Astrocyte of the spinal cord (primary cell): ENCODE results near the gene ICOSLG.
"Not testable (repeated sequence)": the region's sequence is repeated elsewhere in the genome, so short reads cannot be mapped to it uniquely, and the experiment has no call there.

Experiments
- DNase-seq: peaks from one replicate; pipeline ENCODE4 v3.0.0; 2011; ENCODE audit warnings: low read depth, low spot score
- H3K4me3 ChIP-seq: 2 replicates; pipeline ENCODE4 v1.5.1; 2011; ENCODE audit warnings: low read depth, mild to moderate bottlenecking, low read length, moderate library complexity
- CTCF ChIP-seq: IDR thresholded peaks from 2 replicates; pipeline ENCODE4 v1.5.1; 2012; ENCODE audit warnings: low read depth, mild to moderate bottlenecking, low read length, inconsistent platforms
- in situ Hi-C: cut with HindIII; loops from 2 replicates; pipeline ENCODE4 v1.10.0; 2017; ENCODE audit warnings: low sequenced_read_pairs

Gene ICOSLG

DNA sequence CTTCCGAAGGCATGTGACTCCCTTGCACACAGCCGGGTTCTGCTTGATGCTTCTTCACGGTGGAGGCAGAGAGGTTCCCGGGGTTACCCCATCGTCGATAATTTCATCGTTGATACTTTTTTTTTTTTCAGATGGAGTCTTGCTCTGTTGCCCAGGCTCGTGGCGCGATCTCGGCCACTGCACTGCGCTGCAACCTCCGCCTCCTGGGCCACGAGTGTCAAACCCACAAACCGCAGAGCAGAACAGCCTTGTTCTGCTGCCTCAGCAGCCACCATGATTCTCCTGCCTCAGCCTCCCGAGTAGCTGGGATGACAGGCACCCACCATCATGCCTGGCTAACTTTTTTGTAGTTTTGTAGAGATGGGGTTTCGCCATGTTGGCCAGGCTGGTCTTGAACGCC, 20.1 kb downstream of the ICOSLG start:
- H3K4me3 ChIP-seq, DNase-seq, in situ Hi-C loops: not testable (repeated sequence)

GRCh38 chr21:44218461-44218860, 22.3 kb downstream of the ICOSLG start:
- H3K4me3 ChIP-seq, in situ Hi-C loops, DNase-seq: not testable (repeated sequence)

GRCh38 chr21:44211978-44212377, 28.8 kb downstream of the ICOSLG start:
- DNase-seq, in situ Hi-C loops, H3K4me3 ChIP-seq: not testable (repeated sequence)

DNA sequence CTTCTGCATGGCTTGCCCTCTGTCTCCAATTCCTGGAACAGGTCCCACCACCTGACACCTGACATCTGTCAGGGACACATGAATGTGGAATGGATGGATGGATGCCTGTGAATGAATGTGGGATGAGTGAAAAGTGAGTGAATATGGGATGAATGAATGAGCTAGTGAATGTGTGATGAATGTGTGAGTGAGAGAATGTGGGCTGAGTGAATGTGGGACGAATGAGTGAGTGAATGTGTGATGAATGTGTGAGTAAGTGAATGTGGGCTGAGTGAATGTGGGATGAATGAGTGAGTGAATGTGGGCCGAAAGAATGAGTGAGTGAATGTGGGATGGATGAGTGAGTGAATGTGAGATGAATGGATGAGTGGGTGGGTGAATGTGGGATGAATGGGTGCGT, 29.2 kb downstream of the ICOSLG start:
- in situ Hi-C loops, DNase-seq, H3K4me3 ChIP-seq: not testable (repeated sequence)

DNA sequence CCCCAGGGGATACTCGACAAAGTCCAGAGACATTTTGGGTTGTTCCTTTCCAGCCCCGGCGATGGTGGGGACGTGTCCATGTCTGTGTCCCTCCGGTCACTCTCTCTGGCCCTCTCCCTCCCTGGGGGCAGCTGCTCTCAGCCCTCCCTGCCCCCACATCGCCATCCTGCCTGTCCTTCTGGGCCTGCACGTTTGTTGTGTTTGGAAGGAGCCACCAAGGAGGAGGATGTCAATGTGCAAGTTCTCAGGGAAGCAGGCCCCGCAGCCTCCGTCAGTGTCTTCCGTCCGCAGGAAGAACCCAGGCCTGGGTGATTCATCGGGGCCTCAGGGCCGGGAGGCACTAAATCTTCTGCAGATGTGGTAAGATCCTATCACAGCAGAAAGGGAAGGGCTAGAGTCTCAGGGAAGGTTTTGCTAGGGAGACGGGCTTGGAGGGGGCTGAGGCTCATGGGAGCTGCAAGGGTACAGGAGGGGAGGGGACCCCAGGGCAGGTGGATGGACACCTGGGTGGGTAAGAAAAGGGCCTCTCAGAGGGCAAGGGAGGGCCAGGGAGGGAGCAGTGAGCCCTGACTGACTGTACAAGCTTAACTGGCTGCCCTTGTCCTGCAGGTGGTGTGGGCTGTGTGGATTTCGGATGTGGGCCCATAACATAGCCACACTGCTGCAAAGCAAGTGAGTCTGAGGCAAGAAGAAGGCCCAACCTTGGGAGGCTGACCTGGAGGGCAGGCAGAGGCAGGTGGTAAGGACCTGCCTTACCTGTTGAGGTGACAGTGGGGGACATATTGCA, 32.7 kb downstream of the ICOSLG start:
- H3K4me3 ChIP-seq, DNase-seq, in situ Hi-C loops: not testable (repeated sequence)

GRCh38 chr21:44206698-44207676, 33.8 kb downstream of the ICOSLG start:
- in situ Hi-C loops, DNase-seq, H3K4me3 ChIP-seq: not testable (repeated sequence)

GRCh38 chr21:44206187-44206586, 34.6 kb downstream of the ICOSLG start:
- in situ Hi-C loops, H3K4me3 ChIP-seq: not testable (repeated sequence)

DNA sequence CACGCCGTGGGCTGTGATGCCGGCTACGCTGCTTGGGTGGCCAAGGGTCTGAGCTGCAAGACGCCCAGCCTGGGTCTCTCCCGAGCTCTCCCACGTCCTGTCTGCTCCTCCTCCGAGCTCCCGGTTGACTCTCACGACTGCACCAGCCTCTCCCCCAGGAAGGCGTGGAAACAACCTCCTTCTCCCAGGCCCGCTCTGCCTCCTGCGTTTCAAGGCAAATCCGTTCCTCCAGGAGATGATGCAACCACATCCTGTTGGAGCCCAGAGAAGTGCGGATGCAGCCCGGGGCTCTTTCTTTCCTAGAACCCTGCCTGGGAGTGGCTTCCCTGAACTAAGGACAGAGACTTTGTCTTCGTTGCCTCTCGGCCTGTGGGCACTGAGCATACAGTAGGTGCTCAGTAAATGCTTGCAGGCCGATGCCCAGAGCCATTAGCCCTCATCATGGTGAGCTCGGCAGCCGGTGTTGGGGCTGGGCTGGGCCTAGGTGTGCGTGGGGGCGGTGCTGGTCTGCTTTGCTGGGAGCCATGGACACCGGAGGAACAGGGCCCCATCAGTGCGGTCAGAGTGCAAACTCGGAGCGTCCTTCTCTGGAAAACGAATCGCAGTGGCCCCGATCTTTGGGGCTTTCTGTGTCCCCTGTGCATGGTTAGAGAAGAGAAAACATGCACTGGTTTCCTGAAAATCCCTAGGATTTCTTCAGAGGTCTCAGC, 38.0 kb downstream of the ICOSLG start:
- in situ Hi-C loops, H3K4me3 ChIP-seq, DNase-seq: not testable (repeated sequence)

More at GRCh38 chr21:44206187-44206586, 34.6 kb downstream of the ICOSLG start:
- not testable (repeated sequence) for DNase-seq

DNA sequence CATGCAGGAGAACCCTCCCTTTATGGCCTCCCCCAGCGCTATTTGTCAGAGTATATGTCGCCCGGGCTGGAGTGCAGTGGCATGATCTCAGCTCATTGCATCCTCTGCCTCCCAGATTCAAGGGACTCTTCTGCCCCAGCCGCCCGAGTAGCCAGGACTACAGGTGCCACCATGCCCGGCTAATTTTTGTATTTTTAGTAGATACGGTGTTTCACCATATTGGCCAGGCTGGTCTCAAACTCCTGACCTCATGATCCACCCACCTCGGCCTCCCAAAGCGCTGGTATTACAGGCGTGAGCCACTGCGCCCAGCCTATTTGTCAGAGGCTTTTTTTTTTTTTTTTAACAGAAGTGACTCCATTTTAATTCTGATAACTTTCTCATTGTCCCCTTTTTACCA, 40.7 kb downstream of the ICOSLG start:
- H3K4me3 ChIP-seq, DNase-seq, in situ Hi-C loops: not testable (repeated sequence)

DNA sequence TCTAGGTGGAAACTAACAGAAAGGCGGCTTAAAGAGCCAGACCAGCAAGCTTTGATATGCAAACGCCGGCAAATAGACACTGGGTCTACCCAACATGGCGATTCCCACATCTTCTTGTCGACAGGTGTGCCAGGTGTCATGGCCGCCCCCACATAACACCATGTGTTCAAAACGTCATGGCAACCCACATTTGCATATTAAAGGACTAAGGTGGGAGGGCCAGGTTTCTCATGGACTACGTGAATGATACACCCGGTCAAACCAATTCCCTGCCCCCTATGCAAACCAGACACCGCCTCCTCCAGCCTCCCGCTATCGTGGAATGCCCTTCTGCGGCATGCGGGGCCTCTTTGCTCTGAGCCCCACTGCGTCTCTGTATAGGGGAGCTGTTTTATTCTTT, 41.3 kb downstream of the ICOSLG start:
- no peak for DNase-seq
- in situ Hi-C loops: no loop called here

GRCh38 chr21:44197156-44197516, 43.6 kb downstream of the ICOSLG start:
- DNase-seq, H3K4me3 ChIP-seq, in situ Hi-C loops: not testable (repeated sequence)

More for the DNA sequence above, 41.3 kb downstream of the ICOSLG start:
- no peak overlapping the region for H3K4me3 ChIP-seq
- TF ChIP-seq CTCF: no peak

- in situ Hi-C loops: not testable (repeated sequence)
These were observed 44.3 kb downstream of the ICOSLG start for GRCh38 chr21:44196212-44197155.

GRCh38 chr21:44194888-44195287, 45.9 kb downstream of the ICOSLG start:
- in situ Hi-C loops, H3K4me3 ChIP-seq, DNase-seq: not testable (repeated sequence)

More at GRCh38 chr21:44196212-44197155, 44.3 kb downstream of the ICOSLG start:
- DNase-seq, H3K4me3 ChIP-seq: not testable (repeated sequence)

- H3K4me3 ChIP-seq, DNase-seq, in situ Hi-C loops: not testable (repeated sequence)
These were observed 46.3 kb downstream of the ICOSLG start for GRCh38 chr21:44194451-44194850.

DNA sequence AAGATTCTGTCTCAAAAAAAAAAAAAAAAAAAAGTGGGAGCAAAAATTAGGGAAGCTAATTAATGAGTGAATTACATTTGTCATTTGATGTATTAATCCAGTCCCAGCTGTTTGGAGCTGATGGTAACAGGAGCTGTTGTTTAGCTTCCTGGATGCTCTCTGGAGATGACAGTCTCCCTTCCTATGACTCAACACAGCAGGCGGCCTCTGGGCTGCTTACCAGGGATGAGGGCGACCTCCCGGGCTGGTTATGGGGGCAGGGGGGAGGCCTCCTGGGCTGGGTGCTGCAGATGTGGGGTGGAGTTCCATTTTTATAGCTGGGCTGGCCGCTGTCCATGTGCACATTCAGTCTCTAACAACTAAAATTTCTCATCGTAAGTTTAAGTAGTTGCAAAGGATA, 47.6 kb downstream of the ICOSLG start:
- in situ Hi-C loops, H3K4me3 ChIP-seq, DNase-seq: not testable (repeated sequence)
